Activated CD4-positive, alpha-beta T cell treated with anti-CD3 and anti-CD28 coated beads, Interleukin-10, Interleukin-2, amounts not matched to agents 100 ng/mL and 50 ng/mL, durations not matched to agents 16 hours and 8 hours (primary cell): Measurements from ENCODE around the gene PTPN20.
"Not testable (repeated sequence)": the region's sequence is repeated elsewhere in the genome, so short reads cannot be mapped to it uniquely, and the experiment has no call there.

Experiments
- DNase-seq: peaks from one replicate; pipeline ENCODE4 v3.0.0-alpha.2; 2020

The PTPN20 gene

DNA sequence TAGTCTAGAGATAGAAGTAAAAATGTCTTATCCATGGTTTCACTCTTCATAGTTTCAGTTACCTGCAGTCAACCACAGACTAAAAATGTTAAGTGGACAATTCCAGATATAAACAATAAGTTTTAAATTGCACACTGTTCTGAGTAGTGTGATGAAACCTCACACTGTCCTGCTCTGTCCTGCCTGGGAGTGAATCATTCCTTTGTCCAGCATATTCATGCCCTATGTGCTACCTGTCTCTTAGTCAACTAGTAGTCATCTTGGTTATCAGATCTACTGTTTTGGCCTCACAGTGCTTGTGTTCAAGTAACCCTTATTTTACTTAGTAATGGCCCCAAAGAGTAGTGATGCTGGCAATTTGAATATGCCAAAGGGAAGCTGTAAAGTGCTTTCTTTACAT is 49.5 kb downstream of the PTPN20 start:
- not testable (repeated sequence) for DNase-seq

DNA sequence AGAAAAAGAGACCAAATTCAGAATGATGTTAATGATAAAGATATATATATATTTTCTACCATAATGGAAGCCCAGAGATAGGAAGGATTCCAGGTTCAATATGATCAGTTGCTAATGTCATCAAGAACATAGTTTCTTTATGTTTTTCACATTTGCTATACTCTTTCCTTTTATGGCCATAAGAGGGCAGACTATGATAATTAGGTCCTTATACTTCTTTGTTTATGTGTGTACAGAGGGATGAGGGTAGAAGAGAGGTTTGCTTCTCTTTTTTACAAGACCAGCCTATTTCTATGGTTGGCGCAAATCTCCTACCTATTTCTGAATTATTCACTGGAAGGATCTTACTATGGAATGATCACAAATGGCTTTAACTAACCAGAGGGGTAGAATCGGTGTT is 52.1 kb downstream of the PTPN20 start:
- not testable (repeated sequence) for DNase-seq

GRCh38 chr10:46967013-46967412 is 55.8 kb downstream of the PTPN20 start:
- DNase-seq: not testable (repeated sequence)

- not testable (repeated sequence) for DNase-seq
Observed at GRCh38 chr10:46980223-46980622, 69.0 kb downstream of the PTPN20 start.

DNA sequence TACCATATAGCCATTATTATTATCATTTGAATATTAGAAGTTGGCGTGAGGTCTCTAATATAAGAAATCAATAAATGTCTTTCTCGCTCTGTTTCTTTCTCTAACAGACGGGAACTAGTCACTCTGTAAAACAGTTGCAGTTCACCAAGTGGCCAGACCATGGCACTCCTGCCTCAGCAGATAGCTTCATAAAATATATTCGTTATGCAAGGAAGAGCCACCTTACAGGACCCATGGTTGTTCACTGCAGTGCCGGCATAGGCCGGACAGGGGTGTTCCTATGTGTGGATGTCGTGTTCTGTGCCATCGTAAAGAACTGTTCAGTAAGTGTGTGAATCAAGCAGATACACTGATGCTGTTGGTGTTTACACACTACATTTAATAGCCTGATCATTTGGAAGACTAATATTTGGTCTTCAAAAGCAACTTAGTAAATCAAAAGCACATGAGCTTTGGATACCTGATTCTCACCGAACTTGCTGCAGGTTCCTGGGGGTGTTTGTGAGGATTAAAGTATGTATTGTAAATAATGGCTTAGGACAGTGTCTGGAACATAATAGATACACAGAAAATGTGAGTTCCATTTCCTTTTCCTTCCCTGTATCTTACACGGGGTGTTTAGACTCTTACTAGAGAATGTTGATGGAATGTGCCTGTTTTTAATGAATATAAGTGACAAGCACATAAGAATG is 76.2 kb downstream of the PTPN20 start:
- not testable (repeated sequence) for DNase-seq

GRCh38 chr10:46992803-46993561 is 81.8 kb downstream of the PTPN20 start:
- DNase-seq: peak; percentile 3

GRCh38 chr10:46995234-46995633 is 84.0 kb downstream of the PTPN20 start:
- DNase-seq: no peak

DNA sequence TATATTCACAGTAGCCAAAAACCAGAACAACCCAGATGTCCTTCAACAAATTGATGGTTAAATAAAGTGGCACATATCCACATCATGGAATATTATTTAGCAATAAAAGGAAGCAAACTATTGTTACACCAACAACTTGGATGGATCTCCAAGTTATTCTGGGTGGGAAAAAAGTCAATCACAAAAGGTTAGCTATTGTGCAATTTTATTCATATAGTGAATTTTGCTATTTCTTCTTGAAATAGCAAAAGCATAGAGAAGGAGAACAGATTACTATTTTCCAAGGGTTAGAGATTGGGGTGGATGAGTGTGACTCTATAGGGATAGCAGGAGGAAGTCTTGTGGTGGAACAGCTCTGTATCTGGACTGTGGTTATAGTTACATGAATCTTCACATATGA is 87.0 kb downstream of the PTPN20 start:
- no peak for DNase-seq

DNA sequence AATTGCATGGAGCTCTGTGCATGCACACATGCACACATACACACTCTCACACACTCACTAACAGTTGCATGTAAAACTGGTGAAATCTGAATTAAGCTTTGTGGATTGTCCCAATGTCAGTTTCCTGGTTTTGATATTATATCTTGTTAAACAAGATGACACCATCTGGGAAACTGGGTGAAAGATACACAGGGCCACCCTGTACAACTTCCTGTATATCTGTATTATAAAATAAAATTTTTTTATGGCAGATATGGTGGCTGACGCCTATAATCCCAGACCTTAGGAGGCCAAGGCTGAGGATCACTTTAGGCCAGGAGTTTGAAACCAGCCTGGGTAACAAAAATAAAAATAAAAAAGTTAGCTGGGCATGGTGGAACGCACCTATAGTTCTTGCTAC is 87.4 kb downstream of the PTPN20 start:
- DNase-seq: no peak

GRCh38 chr10:46999217-46999616 is 88.0 kb downstream of the PTPN20 start:
- DNase-seq: no peak

GRCh38 chr10:47008769-47009168 is 97.5 kb downstream of the PTPN20 start:
- DNase-seq: no peak

DNA sequence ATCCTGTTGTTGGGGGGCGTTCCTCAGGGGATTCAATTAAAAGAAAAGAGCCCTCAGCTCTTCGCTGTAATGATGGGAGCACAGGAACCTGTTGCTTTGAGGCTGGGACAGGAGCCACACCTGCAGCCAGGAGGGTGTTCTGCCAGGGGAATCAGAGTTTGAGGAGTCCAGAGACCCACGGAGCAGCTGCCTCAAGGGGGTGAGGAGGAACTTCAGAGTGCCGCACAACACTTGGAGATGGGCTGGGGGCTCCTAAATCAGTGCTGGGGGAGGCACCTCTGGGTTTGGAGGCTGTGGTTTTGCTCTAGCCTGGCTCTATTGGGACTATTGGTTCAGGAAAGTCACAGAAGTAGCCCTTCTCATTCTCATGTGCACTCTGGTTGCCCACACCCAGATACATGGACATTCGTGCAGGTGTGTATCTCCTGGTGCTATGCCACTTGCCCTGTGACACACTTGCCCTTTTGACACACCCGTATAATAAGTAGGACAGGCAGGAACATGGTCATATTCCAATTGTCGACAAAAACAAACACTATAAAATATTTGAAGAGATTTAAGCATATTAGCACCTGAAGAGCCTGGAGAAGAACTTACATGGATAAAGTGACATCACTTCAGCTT is 98.1 kb downstream of the PTPN20 start:
- DNase-seq: no peak

GRCh38 chr10:47010036-47010435 is 98.8 kb downstream of the PTPN20 start:
- DNase-seq: no peak

- DNase-seq: no peak
Observed at GRCh38 chr10:47012214-47012613, 101.0 kb downstream of the PTPN20 start.

- DNase-seq: no peak
Observed at GRCh38 chr10:47013507-47014154, 102.4 kb downstream of the PTPN20 start.

- DNase-seq: no peak
Observed at GRCh38 chr10:47015404-47015803, 104.2 kb downstream of the PTPN20 start.

DNA sequence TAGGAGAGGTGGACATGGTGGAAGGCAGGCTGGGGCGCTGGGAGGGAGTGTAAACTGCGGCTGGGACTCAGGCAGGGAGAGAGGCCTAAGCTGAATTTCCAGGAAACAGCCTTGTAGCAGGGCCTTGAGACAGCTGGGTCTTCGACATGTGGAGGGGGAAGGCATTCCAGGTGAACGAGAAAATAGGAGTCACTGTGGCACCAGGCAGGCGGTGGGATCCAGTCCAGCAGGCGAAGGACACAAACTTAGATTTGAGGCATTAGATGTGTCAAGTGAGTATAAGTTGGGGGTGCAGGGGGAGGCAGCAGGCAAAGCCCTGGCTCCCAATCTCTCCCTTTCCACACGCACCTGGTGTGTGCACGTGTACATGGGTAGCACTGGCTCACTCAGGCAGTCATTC is 105.3 kb downstream of the PTPN20 start:
- no peak for DNase-seq

GRCh38 chr10:47018026-47018735 is 107.0 kb downstream of the PTPN20 start:
- no peak for DNase-seq

DNA sequence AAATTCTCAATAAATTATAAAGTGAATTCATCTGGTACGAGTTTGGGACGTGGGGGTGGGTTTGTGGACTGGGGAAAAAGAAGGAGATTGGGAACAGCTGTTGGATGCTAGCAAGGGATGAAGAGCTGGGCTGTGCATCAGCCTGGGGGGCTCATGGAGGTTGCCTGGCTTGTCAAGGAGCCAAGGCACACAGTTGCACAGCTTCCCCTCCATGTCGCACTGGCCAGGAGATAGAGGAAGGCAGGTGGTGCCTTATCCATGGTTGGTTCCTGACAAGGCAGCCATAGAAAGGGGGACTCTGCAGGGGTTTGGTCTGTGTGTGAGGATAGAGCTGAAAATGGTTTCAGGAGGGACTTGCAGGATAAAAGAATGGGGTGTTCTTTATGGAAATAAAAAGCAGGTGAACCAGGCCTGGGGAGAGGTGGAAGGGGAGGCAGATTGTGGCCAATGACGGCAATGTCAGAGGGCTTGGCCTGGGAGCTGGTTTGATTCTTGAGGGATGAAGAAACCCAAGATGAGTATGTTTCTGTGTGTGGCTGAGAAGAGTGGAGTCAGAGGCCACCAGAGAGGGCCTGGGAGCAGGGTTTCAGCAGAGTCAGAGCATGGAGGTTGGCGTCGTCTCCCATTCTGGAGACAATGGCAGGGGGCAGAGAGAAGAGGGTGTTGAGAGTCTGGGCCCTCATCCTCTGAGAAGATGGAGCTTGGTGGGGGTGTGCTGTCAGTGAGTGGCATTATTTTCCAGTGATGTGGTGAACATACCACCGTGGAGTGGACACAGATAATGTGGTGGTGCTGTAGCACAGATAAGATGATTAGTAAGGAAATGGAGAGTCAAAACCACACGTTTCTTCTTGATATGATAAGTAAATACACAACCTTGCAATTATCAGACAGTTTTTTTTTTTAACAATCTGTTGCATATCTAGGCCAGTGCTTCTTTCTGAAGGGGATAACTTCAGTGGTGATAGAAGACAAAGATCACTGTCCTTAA is 108.2 kb downstream of the PTPN20 start:
- no peak for DNase-seq

DNA sequence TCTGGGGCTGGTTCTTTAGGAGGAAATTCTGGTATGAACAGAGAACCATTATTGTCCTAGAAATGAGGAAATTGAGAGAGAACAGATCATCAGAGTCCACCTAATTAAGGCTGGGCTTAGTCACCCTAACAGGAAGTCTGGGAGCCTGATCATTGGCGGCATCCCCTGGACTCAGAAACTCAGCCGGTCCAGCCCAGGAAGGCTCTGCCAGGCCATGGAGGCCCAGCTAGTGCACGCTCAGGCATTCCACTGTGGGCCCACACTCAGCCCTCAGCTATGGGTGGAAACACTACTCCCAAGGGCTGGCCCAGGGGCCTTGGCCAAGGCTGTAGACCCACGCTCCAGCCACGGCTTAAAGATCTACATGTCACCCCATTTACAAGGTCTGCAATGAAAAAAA is 109.2 kb downstream of the PTPN20 start:
- no peak for DNase-seq

DNA sequence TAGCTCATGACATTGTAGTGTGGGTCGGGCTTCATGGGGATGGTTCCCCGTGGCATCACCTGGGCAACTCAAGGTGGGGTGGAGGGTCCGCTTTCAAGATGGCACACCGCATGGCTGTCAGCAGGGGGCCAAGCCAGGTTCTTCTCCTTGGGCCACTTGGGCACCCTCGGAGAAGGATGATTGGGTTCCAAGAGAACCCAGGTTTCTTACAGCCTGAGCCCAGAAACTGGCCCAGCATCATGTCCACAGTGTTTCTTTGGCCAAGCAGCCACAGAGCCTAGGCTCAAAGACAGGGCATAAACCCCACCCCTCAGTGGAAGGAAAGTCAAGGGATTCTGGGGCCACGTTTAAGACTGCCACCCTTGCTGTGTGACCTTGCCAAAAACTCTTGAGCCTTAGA is 110.6 kb downstream of the PTPN20 start:
- no peak for DNase-seq
